NCI-H2029 (cell line): ENCODE data around the gene PELI3.
"Not testable (repeated sequence)": the region's sequence is repeated elsewhere in the genome, so short reads cannot be mapped to it uniquely, and the experiment has no call there.

Experiments used
- DNase-seq: peaks from one replicate; lab custom pipeline; 2025; lab: John Stamatoyannopoulos, UW

PELI3 gene

GRCh38 chr11:66466225-66467033, at the start of gene PELI3:
Gene PELI3 (plus strand): TSS chr11:66466905. CDS start chr11:66468129, 1,224 bp downstream.
- DNase-seq = peak; percentile 81

- DNase-seq = no peak
Observed at GRCh38 chr11:66417000-66417399, 49.7 kb upstream of the PELI3 start.

GRCh38 chr11:66418168-66418985, 48.3 kb upstream of the PELI3 start:
- DNase-seq = peak; percentile 42

- DNase-seq = no peak
Observed at GRCh38 chr11:66418986-66419308, 47.8 kb upstream of the PELI3 start.

GRCh38 chr11:66419825-66420224, 46.9 kb upstream of the PELI3 start:
- peak; percentile 4 for DNase-seq

GRCh38 chr11:66420671-66421476, 45.8 kb upstream of the PELI3 start, which contains the start of gene NPAS4:
Gene NPAS4 (plus strand): TSS chr11:66421035. CDS start chr11:66421180, 145 bp downstream.
- DNase-seq = peak; percentile 50

GRCh38 chr11:66421492-66422205, 45.1 kb upstream of the PELI3 start:
- DNase-seq = no peak

GRCh38 chr11:66426314-66426713, 40.4 kb upstream of the PELI3 start:
- no peak for DNase-seq

GRCh38 chr11:66428933-66429332, 37.8 kb upstream of the PELI3 start:
- DNase-seq = no peak

- DNase-seq = peak; percentile 46
Observed at GRCh38 chr11:66429983-66430602, 36.6 kb upstream of the PELI3 start.

- not testable (repeated sequence) for DNase-seq
Observed at GRCh38 chr11:66431287-66431686, 35.4 kb upstream of the PELI3 start.

- not testable (repeated sequence) for DNase-seq
Observed at GRCh38 chr11:66431871-66432329, 34.8 kb upstream of the PELI3 start.

GRCh38 chr11:66432597-66432996, 34.1 kb upstream of the PELI3 start:
- no peak for DNase-seq

- no peak for DNase-seq
Observed at GRCh38 chr11:66437979-66438503, 28.7 kb upstream of the PELI3 start.

GRCh38 chr11:66438504-66439466, 27.9 kb upstream of the PELI3 start, which contains the start of gene MRPL11:
Gene MRPL11 (minus strand): TSS chr11:66438848. CDS start chr11:66438754, 94 bp downstream.
- DNase-seq = peak; percentile 96

- DNase-seq = not testable (repeated sequence)
Observed at GRCh38 chr11:66440101-66440939, 26.4 kb upstream of the PELI3 start.

- DNase-seq = not testable (repeated sequence)
Observed at GRCh38 chr11:66440940-66441282, 25.8 kb upstream of the PELI3 start.

- DNase-seq = no peak
Observed at GRCh38 chr11:66443602-66444001, 23.1 kb upstream of the PELI3 start.

- no peak for DNase-seq
Observed at GRCh38 chr11:66447012-66447411, 19.7 kb upstream of the PELI3 start.
